ENCODE measurements around the gene JARID2. TPM values are rescaled to one million over a fixed set of nuclear protein-coding genes. Genes with fewer than 3 reads are reported as not detected.

JARID2 gene
- total RNA-seq, 2 donors from 2014 or later, result 8.3 to 12.8 TPM

GRCh38 chr6:15369838-15370237 is 124.0 kb downstream of the JARID2 start:
- TF ChIP-seq, protein P1, sequence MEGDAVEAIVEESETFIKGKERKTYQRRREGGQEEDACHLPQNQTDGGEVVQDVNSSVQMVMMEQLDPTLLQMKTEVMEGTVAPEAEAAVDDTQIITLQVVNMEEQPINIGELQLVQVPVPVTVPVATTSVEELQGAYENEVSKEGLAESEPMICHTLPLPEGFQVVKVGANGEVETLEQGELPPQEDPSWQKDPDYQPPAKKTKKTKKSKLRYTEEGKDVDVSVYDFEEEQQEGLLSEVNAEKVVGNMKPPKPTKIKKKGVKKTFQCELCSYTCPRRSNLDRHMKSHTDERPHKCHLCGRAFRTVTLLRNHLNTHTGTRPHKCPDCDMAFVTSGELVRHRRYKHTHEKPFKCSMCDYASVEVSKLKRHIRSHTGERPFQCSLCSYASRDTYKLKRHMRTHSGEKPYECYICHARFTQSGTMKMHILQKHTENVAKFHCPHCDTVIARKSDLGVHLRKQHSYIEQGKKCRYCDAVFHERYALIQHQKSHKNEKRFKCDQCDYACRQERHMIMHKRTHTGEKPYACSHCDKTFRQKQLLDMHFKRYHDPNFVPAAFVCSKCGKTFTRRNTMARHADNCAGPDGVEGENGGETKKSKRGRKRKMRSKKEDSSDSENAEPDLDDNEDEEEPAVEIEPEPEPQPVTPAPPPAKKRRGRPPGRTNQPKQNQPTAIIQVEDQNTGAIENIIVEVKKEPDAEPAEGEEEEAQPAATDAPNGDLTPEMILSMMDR (IDR thresholded peaks at IDR 0.05), result no peak
- H3K36me3 ChIP-seq, result no peaks in the 10 kb centered on the region
- no peaks in the 10 kb centered on the region for H3K9me3 ChIP-seq
- no peak overlapping the region for H3K4me3 ChIP-seq
- H3K4me1 ChIP-seq (ENCODE audit: control insufficient read depth in 1 of 2, low read depth in 2 of 2), result peaks cover 4 to 13% of the 10 kb centered on the region in 2 donors
- DNase-seq (ENCODE audit: low spot score) (no peak), ATAC-seq (ENCODE audit: insufficient number of reproducible peaks, low FRiP score, low read depth) (no peak)
- H3K27ac ChIP-seq, result no peak overlapping the region
- H3K27me3 ChIP-seq (replicated peaks; ENCODE audit: insufficient read depth), result no peaks in the 10 kb centered on the region

DNA sequence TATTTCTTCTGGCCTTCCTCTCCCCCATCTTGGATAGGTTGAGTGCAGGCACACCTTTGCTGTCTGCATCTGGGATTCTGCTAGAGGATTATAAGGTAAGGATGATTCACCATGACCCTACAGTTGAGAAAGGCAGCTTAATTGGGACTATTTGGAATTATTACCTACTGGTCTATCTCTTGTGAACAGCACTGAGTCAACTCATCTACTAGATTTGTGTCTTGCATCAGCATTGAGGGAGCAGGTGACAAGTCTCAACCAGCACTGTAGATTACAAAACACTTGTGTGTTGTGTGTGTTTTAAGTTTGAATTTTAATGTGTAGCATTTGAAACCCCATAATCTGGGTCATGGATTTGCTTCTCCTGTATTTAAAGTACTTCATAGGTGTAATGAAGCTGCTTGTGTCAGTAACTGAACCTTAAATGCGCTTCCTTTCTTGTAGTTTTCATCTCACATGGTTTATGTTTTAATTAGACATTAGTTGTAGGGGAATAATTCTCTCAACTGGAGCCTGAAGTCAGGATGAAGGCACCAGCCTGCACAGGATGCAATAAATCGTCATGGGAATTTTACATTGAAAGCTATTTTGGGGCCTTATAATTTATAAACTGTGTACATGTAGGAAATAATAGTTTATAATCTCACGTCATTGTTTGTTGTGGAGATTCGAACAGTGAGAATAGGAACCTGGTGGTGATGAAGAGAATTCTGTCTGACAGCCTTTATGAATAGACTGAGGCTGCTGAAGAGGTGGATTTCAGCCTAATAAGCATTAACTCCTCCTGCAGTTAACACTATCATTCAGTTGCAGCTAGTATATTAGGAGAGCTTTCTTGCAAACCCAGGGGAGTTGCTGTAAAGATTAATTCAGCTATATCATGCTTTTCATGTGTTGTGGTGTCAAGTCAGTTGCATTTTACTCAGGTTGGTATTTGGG is 125.1 kb downstream of the JARID2 start:
- DNase-seq (ENCODE audit: low spot score) (no peak), ATAC-seq (ENCODE audit: insufficient number of reproducible peaks, low FRiP score, low read depth) (no peak)
- no peak overlapping the region for H3K27ac ChIP-seq
- H3K27me3 ChIP-seq (replicated peaks; ENCODE audit: insufficient read depth), result no peaks in the 10 kb centered on the region
- H3K9me3 ChIP-seq, result no peaks in the 10 kb centered on the region
- TF ChIP-seq, protein P1 (IDR thresholded peaks at IDR 0.05), result no peak
- H3K4me1 ChIP-seq (ENCODE audit: control insufficient read depth in 1 of 2, low read depth in 2 of 2), result peaks cover 6 to 10% of the 10 kb centered on the region in 2 donors
- H3K36me3 ChIP-seq, result no peaks in the 10 kb centered on the region
- H3K4me3 ChIP-seq, result no peak overlapping the region

- Histone ChIP-seq H3K4me1 (ENCODE audit: control insufficient read depth in 1 of 2, low read depth in 2 of 2) (peaks cover 8 to 15% of the 10 kb centered on the region in 2 donors), H3K27me3 (replicated peaks; ENCODE audit: insufficient read depth) (no peaks in the 10 kb centered on the region), H3K9me3 (no peaks in the 10 kb centered on the region), H3K27ac (no peak overlapping the region), H3K36me3 (no peaks in the 10 kb centered on the region), H3K4me3 (no peak overlapping the region)
- no peak for DNase-seq (ENCODE audit: low spot score)
- TF ChIP-seq, protein P1 (IDR thresholded peaks at IDR 0.05), result no peak
- no peak for ATAC-seq (ENCODE audit: insufficient number of reproducible peaks, low FRiP score, low read depth)
Measured at GRCh38 chr6:15372932-15373331, 127.1 kb downstream of the JARID2 start.

DNA sequence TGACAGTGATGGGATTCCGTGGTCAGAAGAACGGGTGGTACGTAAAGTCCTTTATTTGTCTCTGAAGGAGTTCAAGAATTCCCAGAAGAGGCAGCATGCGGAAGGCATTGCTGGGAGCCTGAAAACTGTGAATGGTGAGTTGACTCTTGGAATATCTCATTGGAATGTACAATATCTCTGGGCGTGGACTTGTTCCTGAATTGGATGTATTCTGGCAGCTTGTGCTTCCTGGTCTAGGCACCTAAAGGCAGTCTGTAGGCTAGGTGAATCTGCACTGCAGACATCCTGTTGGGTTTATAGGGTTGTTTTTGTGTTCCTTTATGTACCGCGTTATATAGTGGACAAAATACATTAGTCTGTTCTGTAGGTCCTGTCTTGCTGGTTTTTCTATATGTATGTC is 128.2 kb downstream of the JARID2 start:
- Histone ChIP-seq H3K27me3 (replicated peaks; ENCODE audit: insufficient read depth) (no peaks in the 10 kb centered on the region), H3K9me3 (no peaks in the 10 kb centered on the region), H3K4me3 (no peak overlapping the region), H3K4me1 (ENCODE audit: control insufficient read depth in 1 of 2, low read depth in 2 of 2) (peaks cover 5 to 15% of the 10 kb centered on the region in 2 donors), H3K27ac (no peak overlapping the region), H3K36me3 (no peaks in the 10 kb centered on the region)
- TF ChIP-seq, protein P1 (IDR thresholded peaks at IDR 0.05), result no peak
- DNase-seq (ENCODE audit: low spot score) (no peak), ATAC-seq (ENCODE audit: insufficient number of reproducible peaks, low FRiP score, low read depth) (no peak)

GRCh38 chr6:15375018-15375417 is 129.1 kb downstream of the JARID2 start:
- ATAC-seq (ENCODE audit: insufficient number of reproducible peaks, low FRiP score, low read depth) (no peak), DNase-seq (ENCODE audit: low spot score) (no peak)
- TF ChIP-seq, protein P1 (IDR thresholded peaks at IDR 0.05), result no peak
- no peaks in the 10 kb centered on the region for H3K27me3 ChIP-seq (replicated peaks; ENCODE audit: insufficient read depth)
- no peaks in the 10 kb centered on the region for H3K36me3 ChIP-seq
- H3K4me3 ChIP-seq, result no peak overlapping the region
- no peak overlapping the region for H3K27ac ChIP-seq
- H3K4me1 ChIP-seq (ENCODE audit: control insufficient read depth in 1 of 2, low read depth in 2 of 2), result peaks cover 5 to 15% of the 10 kb centered on the region in 2 donors
- no peaks in the 10 kb centered on the region for H3K9me3 ChIP-seq

All from thoracic aorta (tissue), 2 donors.